GM12892 (cell line): ENCODE data around the gene SIM2.

ENCODE experiments used
- DNase-seq: peaks from one replicate; pipeline ENCODE4 v3.0.0; 2011; ENCODE audit not compliant: insufficient read length
- FAIRE-seq: peaks from 2 replicates; lab custom pipeline; 2011; peaks lifted over from hg19 to GRCh38; lab: Jason Lieb, UNC
- POLR2A ChIP-seq: IDR thresholded peaks from 2 replicates; pipeline ENCODE4 v1.6.1; 2011; ENCODE audit warnings: low read depth, low read length, control low read depth
- POLR2AphosphoS5 ChIP-seq: IDR thresholded peaks from 2 replicates; pipeline ENCODE4 v1.6.1; 2011; ENCODE audit warnings: low read depth, low read length, control low read depth
- TAF1 ChIP-seq: IDR thresholded peaks from 2 replicates; pipeline ENCODE4 v1.6.1; 2011; ENCODE audit warnings: low read depth, mild to moderate bottlenecking, control low read depth, low read length, borderline replicate concordance

The SIM2 gene

GRCh38 chr21:36732761-36733160, 33.8 kb downstream of the SIM2 start:
- FAIRE-seq (no peak), DNase-seq (no peak)
- TF ChIP-seq POLR2AphosphoS5: no peak
- TF ChIP-seq TAF1: no peak
- TF ChIP-seq POLR2A: no peak

- TF ChIP-seq TAF1: no peak
- no peak for TF ChIP-seq POLR2AphosphoS5
- TF ChIP-seq POLR2A: no peak
- no peak for DNase-seq
- no peak for FAIRE-seq
Measured at GRCh38 chr21:36733857-36734256, 34.9 kb downstream of the SIM2 start.

GRCh38 chr21:36734367-36735200, 35.7 kb downstream of the SIM2 start:
- no peak for FAIRE-seq
- TF ChIP-seq POLR2AphosphoS5 (no peak), TAF1 (no peak), POLR2A (no peak)
- no peak for DNase-seq

GRCh38 chr21:36735201-36735515, 36.2 kb downstream of the SIM2 start:
- DNase-seq (no peak), FAIRE-seq (no peak)
- TF ChIP-seq TAF1 (no peak), POLR2A (no peak), POLR2AphosphoS5 (no peak)

GRCh38 chr21:36735724-36736320, 36.9 kb downstream of the SIM2 start:
- DNase-seq: no peak
- TF ChIP-seq TAF1 (no peak), POLR2A (no peak), POLR2AphosphoS5 (no peak)
- no peak for FAIRE-seq

GRCh38 chr21:36738489-36739126, 39.7 kb downstream of the SIM2 start:
- DNase-seq: no peak
- no peak for TF ChIP-seq TAF1
- TF ChIP-seq POLR2AphosphoS5: no peak
- no peak for TF ChIP-seq POLR2A
- FAIRE-seq: no peak

- no peak for FAIRE-seq
- DNase-seq: no peak
- no peak for TF ChIP-seq POLR2AphosphoS5
- TF ChIP-seq POLR2A: no peak
- TF ChIP-seq TAF1: no peak
Measured at GRCh38 chr21:36741506-36741905, 42.6 kb downstream of the SIM2 start.

GRCh38 chr21:36743008-36743407, 44.1 kb downstream of the SIM2 start:
- TF ChIP-seq POLR2AphosphoS5: no peak
- no peak for TF ChIP-seq POLR2A
- TF ChIP-seq TAF1: no peak
- FAIRE-seq (no peak), DNase-seq (no peak)

GRCh38 chr21:36743446-36743845, 44.5 kb downstream of the SIM2 start:
- no peak for TF ChIP-seq POLR2AphosphoS5
- no peak for TF ChIP-seq POLR2A
- TF ChIP-seq TAF1: no peak
- DNase-seq: no peak
- no peak for FAIRE-seq

GRCh38 chr21:36744190-36744559, 45.3 kb downstream of the SIM2 start:
- DNase-seq: no peak
- TF ChIP-seq POLR2A: no peak
- no peak for TF ChIP-seq POLR2AphosphoS5
- no peak for TF ChIP-seq TAF1
- FAIRE-seq: no peak

- DNase-seq: no peak
Measured at GRCh38 chr21:36744560-36745231, 45.8 kb downstream of the SIM2 start.

GRCh38 chr21:36745459-36745858, 46.5 kb downstream of the SIM2 start:
- FAIRE-seq: no peak
- DNase-seq: no peak
- TF ChIP-seq POLR2A (no peak), POLR2AphosphoS5 (no peak), TAF1 (no peak)

More at GRCh38 chr21:36744560-36745231, 45.8 kb downstream of the SIM2 start:
- TF ChIP-seq POLR2AphosphoS5 (no peak), TAF1 (no peak), POLR2A (no peak)
- FAIRE-seq: no peak
